Endothelial cell of umbilical vein (primary cell): ENCODE measurements around the gene EPS8L2. TPM values are rescaled to one million over a fixed set of nuclear protein-coding genes. Genes with fewer than 3 reads are reported as not detected.

Experiments
- BruUV-seq: library from RNA; stranded (reverse); fragments of 400-500 nt; replicated peaks from 2 replicates; lab custom pipeline; 2021; lab: Mats Ljungman, UMichigan
- CTCF ChIA-PET: fragments of 300-600, 350-600 bp; sonication (Branson Sonifier 250); formaldehyde crosslinking; loops from one replicate; lab custom pipeline; 2021; ENCODE audit warnings: antibody characterized with exemption, inconsistent platforms; lab: Charles Lee
- POLR2A ChIA-PET: fragments of 300-600, 350-600 bp; sonication (Branson Sonifier 250); formaldehyde crosslinking; loops from one replicate; lab custom pipeline; 2021; ENCODE audit warnings: antibody characterized with exemption, inconsistent platforms; lab: Charles Lee
- DNase-seq: peaks from one replicate; pipeline ENCODE4 v3.0.0-alpha.2; 2011; ENCODE audit warnings: low read depth, low spot score
- FAIRE-seq: peaks from 2 replicates; lab custom pipeline; 2011; peaks lifted over from hg19 to GRCh38; lab: Jason Lieb, UNC
- H2AFZ ChIP-seq: 2 replicates; pipeline ENCODE4 v1.6.0; 2012; ENCODE audit warnings: low read depth, low read length, control low read depth, inconsistent platforms
- H3K27ac ChIP-seq: 2 replicates; pipeline ENCODE4 v1.5.1; 2011; ENCODE audit warnings: low read depth, mild to moderate bottlenecking, control low read depth, low read length, moderate library complexity; ENCODE audit not compliant: insufficient read depth
- H3K27me3 ChIP-seq, 2 experiments: 2 replicates each; pipeline versions ENCODE4 v1.6.0 to v1.6.1; 2011; ENCODE audit warnings: low read length in 2 of 2, mixed read lengths in 1 of 2; ENCODE audit not compliant: control insufficient read depth in 2 of 2, insufficient read depth in 2 of 2
- H3K36me3 ChIP-seq, 2 experiments: 2 replicates in 1 of 2; 3 replicates in 1 of 2; pipeline ENCODE4 v1.5.1; 2011; ENCODE audit warnings: low read length in 2 of 2, mild to moderate bottlenecking in 1 of 2, moderate library complexity in 1 of 2; ENCODE audit not compliant: control insufficient read depth in 2 of 2, insufficient read depth in 2 of 2; ENCODE audit errors: extremely low read depth in 1 of 2
- H3K4me1 ChIP-seq: 3 replicates; pipeline ENCODE4 v1.5.1; 2011; ENCODE audit warnings: mild to moderate bottlenecking, low read length; ENCODE audit not compliant: control insufficient read depth, insufficient read depth; ENCODE audit errors: extremely low read depth
- H3K4me2 ChIP-seq: 2 replicates; pipeline ENCODE4 v1.6.1; 2011; ENCODE audit warnings: low read length, control low read depth, mixed read lengths; ENCODE audit not compliant: insufficient read depth
- H3K4me3 ChIP-seq, 3 experiments: fragments of 200-600 bp in 1 of 3; sonication (generic), shearing (Covaris generic) in 1 of 3; replicated peaks in 1 of 3; 2 replicates each; pipeline ENCODE4 v1.5.1; 2011 to 2016; ENCODE audit warnings: control low read depth in 3 of 3, low read length in 3 of 3, mild to moderate bottlenecking in 2 of 3, inconsistent platforms in 1 of 3, low read depth in 1 of 3, moderate library complexity in 1 of 3; ENCODE audit not compliant: insufficient read depth in 1 of 3
- H3K79me2 ChIP-seq: 2 replicates; pipeline ENCODE4 v1.6.0; 2012; ENCODE audit warnings: low read length, inconsistent platforms; ENCODE audit not compliant: control insufficient read depth, insufficient read depth
- H3K9ac ChIP-seq: replicated peaks from 2 replicates; pipeline ENCODE3; 2011; ENCODE audit warnings: low read length, control low read depth; ENCODE audit not compliant: insufficient read depth; ENCODE audit errors: extremely low read depth
- H3K9me1 ChIP-seq: replicated peaks from 3 replicates; pipeline ENCODE4 v1.6.0; 2011; ENCODE audit warnings: mild to moderate bottlenecking, low read length; ENCODE audit not compliant: control insufficient read depth, insufficient read depth; ENCODE audit errors: extremely low read depth
- H3K9me3 ChIP-seq: replicated peaks from 2 replicates; pipeline ENCODE4 v1.5.1; 2012; ENCODE audit warnings: low read length, inconsistent platforms; ENCODE audit not compliant: control insufficient read depth, insufficient read depth
- H4K20me1 ChIP-seq: replicated peaks from 2 replicates; pipeline ENCODE3; 2011; ENCODE audit warnings: mild to moderate bottlenecking, low read length; ENCODE audit not compliant: control insufficient read depth, insufficient read depth; ENCODE audit errors: extremely low read depth
- CTCF ChIP-seq, 2 donors: IDR thresholded peaks; 1 replicate in 1 of 2; 2 replicates in 1 of 2; pipeline ENCODE4 v1.5.1; 2011; ENCODE audit warnings: low read length in 2 of 2, mild to moderate bottlenecking in 2 of 2, moderate library complexity in 2 of 2, control low read depth in 1 of 2, inconsistent platforms in 1 of 2, low read depth in 1 of 2; ENCODE audit not compliant: insufficient read depth in 1 of 2; ENCODE audit errors: extremely low read depth in 1 of 2
- EZH2 ChIP-seq: IDR thresholded peaks from 2 replicates; pipeline ENCODE4 v1.6.1; 2012; ENCODE audit warnings: borderline replicate concordance, low read depth, mild to moderate bottlenecking, moderate library complexity, low read length, inconsistent platforms; ENCODE audit not compliant: severe bottlenecking
- FOS ChIP-seq: IDR thresholded peaks from 2 replicates; pipeline ENCODE4 v1.6.1; 2011; ENCODE audit warnings: mild to moderate bottlenecking, low read length, moderate library complexity, borderline replicate concordance; ENCODE audit not compliant: insufficient read depth
- GATA2 ChIP-seq: IDR thresholded peaks from 2 replicates; pipeline ENCODE4 v1.7.0; 2011; ENCODE audit warnings: low read depth, mild to moderate bottlenecking, moderate library complexity, mixed read lengths, low read length; ENCODE audit not compliant: insufficient read length, insufficient read depth
- JUN ChIP-seq: IDR thresholded peaks from 2 replicates; pipeline ENCODE4 v1.6.1; 2011; ENCODE audit warnings: borderline replicate concordance, low read depth; ENCODE audit not compliant: insufficient read length, insufficient read depth
- MYC ChIP-seq: IDR thresholded peaks from one replicate; pipeline ENCODE4 v1.6.1; 2011; ENCODE audit warnings: mild to moderate bottlenecking, low read depth, low read length
- POLR2A ChIP-seq: IDR thresholded peaks from 2 replicates; pipeline ENCODE4 v1.6.1; 2012; ENCODE audit warnings: low read depth, mild to moderate bottlenecking, control low read depth, low read length
- POLR2AphosphoS5 ChIP-seq: IDR thresholded peaks from 2 replicates; pipeline ENCODE4 v1.6.1; 2012; ENCODE audit warnings: low read depth, mild to moderate bottlenecking, control low read depth, low read length, moderate library complexity; ENCODE audit not compliant: insufficient read depth
- dilution Hi-C: fragments of 300-500 bp; cut with MboI; formaldehyde crosslinking; loops from one replicate; pipeline ENCODE4 v1.15.0; 2019; ENCODE audit warnings: low sequenced_read_pairs; ENCODE audit not compliant: extremely low pct_ligation_motif_present
- intact Hi-C: fragments of 100-400 bp; cut with micrococcal nuclease; formaldehyde crosslinking; loops from one replicate; pipeline ENCODE4 v1.10.0; 2022
- polyA plus RNA-seq, 4 experiments: library from polyadenylated mRNA; depleted of rRNA in 3 of 4; stranded (reverse) in 3 of 4; unstranded in 1 of 4; fragments of >200 nt; gene quantifications; 2 replicates each; pipeline versions ENCODE4 v1.2.1 to v1.2.3, GENCODE V29; 2011 to 2012; ENCODE audit warnings: missing spikeins in 1 of 4
- total RNA-seq: library from RNA; stranded (reverse); gene quantifications from 2 replicates; pipeline ENCODE4 v1.2.3, GENCODE V29; 2021
- TF ChIP-seq, protein P1 (sequence below): IDR thresholded peaks from 2 replicates; pipeline ENCODE4 v1.6.1; 2011; ENCODE audit not compliant: insufficient read depth, insufficient read length

EPS8L2 gene
- total and polyA plus RNA-seq, 2 donors (not counting 3 experiments of a cell fraction or from before 2014, with no cell fraction given): 5.2 to 12.5 TPM

DNA sequence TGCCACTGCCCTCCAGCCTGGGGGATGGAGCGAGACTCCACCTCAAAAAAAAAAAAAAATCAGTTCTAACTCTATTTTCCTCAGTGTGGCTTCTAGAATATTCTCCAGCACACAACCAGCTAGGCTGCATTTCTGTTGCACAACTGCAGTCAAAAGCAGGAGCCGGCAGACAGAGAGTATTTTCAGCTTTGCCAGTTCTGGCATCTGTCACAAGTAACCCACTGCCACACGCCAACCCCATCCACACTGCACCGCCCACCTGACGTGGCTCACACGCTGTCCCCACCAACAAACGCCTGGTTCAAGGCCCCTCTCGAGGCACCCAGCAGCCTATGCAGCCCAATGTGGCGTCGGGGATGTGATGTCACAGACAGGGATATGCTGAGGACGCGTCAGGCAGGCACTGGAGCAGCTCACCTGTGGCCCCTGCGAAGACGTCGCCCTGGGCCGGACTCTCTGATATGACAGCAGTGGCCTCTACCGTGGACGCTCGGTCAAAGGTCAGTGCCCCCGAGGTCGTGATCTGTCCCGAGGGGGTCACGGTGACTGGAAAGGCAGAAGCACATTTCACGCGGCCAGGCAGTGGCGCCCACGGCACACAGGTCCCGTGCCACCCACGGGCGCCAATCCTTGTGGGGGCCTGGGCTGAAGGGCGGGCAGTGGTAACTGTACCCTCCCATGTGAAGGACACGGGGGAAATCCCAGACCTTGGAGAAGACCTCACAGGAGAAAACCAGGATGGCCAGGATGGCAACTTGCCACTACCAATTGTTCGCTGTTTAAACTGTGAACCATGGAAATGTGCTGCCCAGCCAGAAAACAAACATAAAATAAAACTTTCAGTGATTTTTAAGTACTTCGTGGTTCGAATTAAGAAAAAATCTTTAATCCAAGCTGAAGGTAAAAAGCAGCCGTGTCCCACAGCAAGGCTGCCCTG, 26.5 kb upstream of the EPS8L2 start:
- POLR2A ChIA-PET: no interaction called here
- intact Hi-C loops: no loop called here
- DNase-seq: no peak

More for the DNA sequence above, 26.5 kb upstream of the EPS8L2 start:
- no TSS peak for BruUV-seq
- TF ChIP-seq POLR2AphosphoS5 (no peak), FOS (no peak), GATA2 (no peak), EZH2 (no peak), CTCF (IDR thresholded peaks at IDR 0.05; ENCODE audit: extremely low read depth in 1 of 2, insufficient read depth in 1 of 2, low read depth in 1 of 2, low read length in 2 of 2) (no peak), POLR2A (no peak), MYC (no peak), JUN (no peak)
- TF ChIP-seq, protein P1, sequence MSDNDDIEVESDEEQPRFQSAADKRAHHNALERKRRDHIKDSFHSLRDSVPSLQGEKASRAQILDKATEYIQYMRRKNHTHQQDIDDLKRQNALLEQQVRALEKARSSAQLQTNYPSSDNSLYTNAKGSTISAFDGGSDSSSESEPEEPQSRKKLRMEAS: no peak
- dilution Hi-C loops: no loop called here
- H2AFZ ChIP-seq: no peak overlapping the region
- H3K9ac ChIP-seq: no peak overlapping the region
- no peaks in the 10 kb centered on the region for H3K9me1 ChIP-seq
- H3K36me3 ChIP-seq: peaks cover 12 to 28% of the 10 kb centered on the region in 2 experiments
- no peaks in the 10 kb centered on the region for H3K4me1 ChIP-seq
- no peak overlapping the region for H3K27ac ChIP-seq
- H4K20me1 ChIP-seq: no peaks in the 10 kb centered on the region
- H3K27me3 ChIP-seq: no peaks in the 10 kb centered on the region
- no peak for FAIRE-seq
- H3K9me3 ChIP-seq: no peaks in the 10 kb centered on the region
- no peak overlapping the region for H3K4me3 ChIP-seq
- CTCF ChIA-PET: interaction anchor here (0.9 kb wide), 1 partner anchor 10 kb away, joined by 4 read pairs; no protein-coding TSS in a partner anchor
- no peaks in the 10 kb centered on the region for H3K79me2 ChIP-seq
- H3K4me2 ChIP-seq: no peak overlapping the region
